HepG2 (cell line): ENCODE results near the gene CGB5. TPM values are rescaled to one million over a fixed set of nuclear protein-coding genes. Genes with fewer than 3 reads are reported as not detected.

ENCODE experiments used
- CHD2 ChIP-seq: IDR thresholded peaks from 2 replicates; pipeline ENCODE4 v1.6.1; 2011; ENCODE audit warnings: low read depth, low read length, improper control_type of control experiment
- EZH2 ChIP-seq: conservative IDR thresholded peaks from 2 replicates; pipeline ENCODE4 v1.6.1; 2012; ENCODE audit warnings: mild to moderate bottlenecking, low read depth, low read length, moderate library complexity
- KLF12 ChIP-seq: sonication (generic); formaldehyde crosslinking; IDR thresholded peaks from 2 replicates; pipeline ENCODE4 v1.4.0; 2020; ENCODE audit warnings: missing genetic modification reagents, borderline replicate concordance
- MTF1 ChIP-seq: sonication (generic); formaldehyde crosslinking; IDR thresholded peaks from 2 replicates; pipeline ENCODE4 v1.5.0; 2020; ENCODE audit warnings: missing genetic modification reagents
- RBM22 ChIP-seq: fragments of 200-400 bp; formaldehyde crosslinking; optimal IDR thresholded peaks from 2 replicates; pipeline ENCODE3; 2017; ENCODE audit warnings: mild to moderate bottlenecking, low read length, moderate library complexity
- SYNCRIP ChIP-seq: fragments of 200-400 bp; formaldehyde crosslinking; IDR thresholded peaks from 2 replicates; pipeline ENCODE4 v1.6.1; 2018; ENCODE audit warnings: mild to moderate bottlenecking, low read depth, low read length; ENCODE audit not compliant: insufficient read depth
- THYN1 ChIP-seq: sonication (generic); formaldehyde crosslinking; IDR thresholded peaks from 2 replicates; pipeline ENCODE4 v1.8.1; 2023; ENCODE audit warnings: low read depth, mild to moderate bottlenecking, moderate library complexity, missing genetic modification reagents, borderline replicate concordance
- ZNF121 ChIP-seq: sonication (generic); formaldehyde crosslinking; IDR thresholded peaks from 2 replicates; pipeline ENCODE4 v1.5.0; 2020; ENCODE audit warnings: mild to moderate bottlenecking, missing genetic modification reagents
- ZNF235 ChIP-seq: sonication (generic); formaldehyde crosslinking; IDR thresholded peaks from 2 replicates; pipeline ENCODE4 v1.8.1; 2023; ENCODE audit warnings: mild to moderate bottlenecking, missing genetic modification reagents, borderline replicate concordance
- ZNF33A ChIP-seq: sonication (generic); formaldehyde crosslinking; IDR thresholded peaks from 2 replicates; pipeline ENCODE4 v1.5.1; 2020; ENCODE audit warnings: missing genetic modification reagents, mild to moderate bottlenecking, moderate library complexity, borderline replicate concordance
- ZNF484 ChIP-seq: sonication (generic); formaldehyde crosslinking; IDR thresholded peaks from 2 replicates; pipeline ENCODE4 v1.5.1; 2020; ENCODE audit warnings: mild to moderate bottlenecking, low read depth, missing genetic modification reagents, borderline replicate concordance
- ZNF549 ChIP-seq: sonication (generic); formaldehyde crosslinking; IDR thresholded peaks from 2 replicates; pipeline ENCODE4 v1.5.0; 2020; ENCODE audit warnings: missing genetic modification reagents
- polyA plus RNA-seq, 8 experiments: library from polyadenylated mRNA; depleted of rRNA in 3 of 8; stranded (reverse) in 7 of 8; unstranded in 1 of 8; fragments of >200 nt; fragmentation: Illumina TruSeq in 4 of 8; extraction: Trizol in 4 of 8; gene quantifications; 2 replicates each; pipeline versions ENCODE4 v1.2.1 to v1.2.3, GENCODE V29; 2011 to 2016; ENCODE audit warnings: low read depth in 4 of 8, missing spikeins in 1 of 8, mixed read lengths in 1 of 8; ENCODE audit not compliant: insufficient read depth in 1 of 8
- total RNA-seq, 5 experiments: library from RNA; depleted of rRNA; stranded (reverse); fragments of >200 nt; fragmentation: Illumina TruSeq; extraction: Trizol; gene quantifications; 2 replicates each; pipeline ENCODE4 v1.2.3, GENCODE V29; 2016; ENCODE audit warnings: low read depth in 1 of 5
- TF ChIP-seq, protein P1 (sequence below): sonication (generic); formaldehyde crosslinking; IDR thresholded peaks from 2 replicates; pipeline ENCODE4 v1.9.0; 2022; ENCODE audit warnings: missing genetic modification reagents, mild to moderate bottlenecking, borderline replicate concordance
- TF ChIP-seq, protein P2 (sequence below): sonication (generic); formaldehyde crosslinking; IDR thresholded peaks from 2 replicates; pipeline ENCODE4 v1.4.0; 2020; ENCODE audit warnings: mild to moderate bottlenecking, missing genetic modification reagents
- TF ChIP-seq, protein P3 (sequence below): sonication (generic); formaldehyde crosslinking; IDR thresholded peaks from 2 replicates; pipeline ENCODE4 v1.5.0; 2020; ENCODE audit warnings: missing genetic modification reagents
- TF ChIP-seq, protein P4 (sequence below): IDR thresholded peaks from 2 replicates; pipeline ENCODE4 v1.6.1; 2016; ENCODE audit warnings: low read depth, control low read depth

CGB5 gene
- total and polyA plus RNA-seq, 2 of the 13 experiments (the other 11 are each of a cell fraction or from before 2014, with no cell fraction given) = not detected

DNA sequence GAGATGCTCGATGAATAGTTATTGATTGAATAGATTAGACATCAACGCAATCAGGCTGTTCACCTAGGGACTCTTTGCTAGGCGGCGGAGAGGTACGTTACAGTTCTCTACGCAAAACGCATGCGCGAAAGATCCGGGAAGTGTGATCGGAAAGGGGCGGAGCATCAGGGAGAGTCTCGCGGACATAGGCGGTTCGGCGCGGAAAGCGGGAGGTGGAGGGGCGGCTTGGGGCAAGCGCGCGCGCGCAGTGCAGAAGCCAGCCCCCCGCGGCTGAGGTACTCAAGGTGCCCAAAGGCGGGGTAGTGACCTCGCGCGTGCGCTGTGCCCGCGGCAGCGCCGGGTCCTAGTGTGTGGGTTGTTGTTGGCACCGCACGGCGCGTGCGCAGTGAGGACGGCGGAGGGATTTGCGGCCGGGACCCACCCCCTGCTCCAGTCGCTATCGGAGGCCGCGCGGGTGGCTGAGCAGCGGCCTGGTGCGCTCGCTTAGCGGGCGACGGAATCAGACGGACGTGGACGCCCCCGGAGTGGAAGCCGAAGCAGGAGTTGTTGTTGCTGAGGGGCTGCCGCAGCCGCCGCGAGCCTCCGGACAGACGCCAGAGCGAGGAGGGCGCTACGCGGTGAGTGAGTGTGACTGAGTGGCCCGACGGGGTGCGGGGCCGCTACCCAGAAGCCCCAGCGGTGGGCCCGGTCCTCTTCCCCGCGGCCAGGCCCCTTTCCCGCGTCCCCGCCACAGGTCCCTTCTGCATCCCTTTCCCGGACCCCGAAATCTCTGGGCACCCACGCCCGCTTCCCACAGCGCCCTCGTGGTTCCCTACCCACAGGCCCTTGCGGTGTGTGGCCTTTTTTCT is 41.6 kb downstream of the CGB5 start, which contains the start of gene SNRNP70 (continued):
- TF ChIP-seq, protein P1, sequence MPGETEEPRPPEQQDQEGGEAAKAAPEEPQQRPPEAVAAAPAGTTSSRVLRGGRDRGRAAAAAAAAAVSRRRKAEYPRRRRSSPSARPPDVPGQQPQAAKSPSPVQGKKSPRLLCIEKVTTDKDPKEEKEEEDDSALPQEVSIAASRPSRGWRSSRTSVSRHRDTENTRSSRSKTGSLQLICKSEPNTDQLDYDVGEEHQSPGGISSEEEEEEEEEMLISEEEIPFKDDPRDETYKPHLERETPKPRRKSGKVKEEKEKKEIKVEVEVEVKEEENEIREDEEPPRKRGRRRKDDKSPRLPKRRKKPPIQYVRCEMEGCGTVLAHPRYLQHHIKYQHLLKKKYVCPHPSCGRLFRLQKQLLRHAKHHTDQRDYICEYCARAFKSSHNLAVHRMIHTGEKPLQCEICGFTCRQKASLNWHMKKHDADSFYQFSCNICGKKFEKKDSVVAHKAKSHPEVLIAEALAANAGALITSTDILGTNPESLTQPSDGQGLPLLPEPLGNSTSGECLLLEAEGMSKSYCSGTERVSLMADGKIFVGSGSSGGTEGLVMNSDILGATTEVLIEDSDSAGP (CRISPR knock-in tag) = peak; percentile 94
- TF ChIP-seq THYN1 (CRISPR knock-in tag) = no peak
- TF ChIP-seq RBM22 = no peak
- TF ChIP-seq CHD2 = peak; percentile 92
- TF ChIP-seq, protein P2, sequence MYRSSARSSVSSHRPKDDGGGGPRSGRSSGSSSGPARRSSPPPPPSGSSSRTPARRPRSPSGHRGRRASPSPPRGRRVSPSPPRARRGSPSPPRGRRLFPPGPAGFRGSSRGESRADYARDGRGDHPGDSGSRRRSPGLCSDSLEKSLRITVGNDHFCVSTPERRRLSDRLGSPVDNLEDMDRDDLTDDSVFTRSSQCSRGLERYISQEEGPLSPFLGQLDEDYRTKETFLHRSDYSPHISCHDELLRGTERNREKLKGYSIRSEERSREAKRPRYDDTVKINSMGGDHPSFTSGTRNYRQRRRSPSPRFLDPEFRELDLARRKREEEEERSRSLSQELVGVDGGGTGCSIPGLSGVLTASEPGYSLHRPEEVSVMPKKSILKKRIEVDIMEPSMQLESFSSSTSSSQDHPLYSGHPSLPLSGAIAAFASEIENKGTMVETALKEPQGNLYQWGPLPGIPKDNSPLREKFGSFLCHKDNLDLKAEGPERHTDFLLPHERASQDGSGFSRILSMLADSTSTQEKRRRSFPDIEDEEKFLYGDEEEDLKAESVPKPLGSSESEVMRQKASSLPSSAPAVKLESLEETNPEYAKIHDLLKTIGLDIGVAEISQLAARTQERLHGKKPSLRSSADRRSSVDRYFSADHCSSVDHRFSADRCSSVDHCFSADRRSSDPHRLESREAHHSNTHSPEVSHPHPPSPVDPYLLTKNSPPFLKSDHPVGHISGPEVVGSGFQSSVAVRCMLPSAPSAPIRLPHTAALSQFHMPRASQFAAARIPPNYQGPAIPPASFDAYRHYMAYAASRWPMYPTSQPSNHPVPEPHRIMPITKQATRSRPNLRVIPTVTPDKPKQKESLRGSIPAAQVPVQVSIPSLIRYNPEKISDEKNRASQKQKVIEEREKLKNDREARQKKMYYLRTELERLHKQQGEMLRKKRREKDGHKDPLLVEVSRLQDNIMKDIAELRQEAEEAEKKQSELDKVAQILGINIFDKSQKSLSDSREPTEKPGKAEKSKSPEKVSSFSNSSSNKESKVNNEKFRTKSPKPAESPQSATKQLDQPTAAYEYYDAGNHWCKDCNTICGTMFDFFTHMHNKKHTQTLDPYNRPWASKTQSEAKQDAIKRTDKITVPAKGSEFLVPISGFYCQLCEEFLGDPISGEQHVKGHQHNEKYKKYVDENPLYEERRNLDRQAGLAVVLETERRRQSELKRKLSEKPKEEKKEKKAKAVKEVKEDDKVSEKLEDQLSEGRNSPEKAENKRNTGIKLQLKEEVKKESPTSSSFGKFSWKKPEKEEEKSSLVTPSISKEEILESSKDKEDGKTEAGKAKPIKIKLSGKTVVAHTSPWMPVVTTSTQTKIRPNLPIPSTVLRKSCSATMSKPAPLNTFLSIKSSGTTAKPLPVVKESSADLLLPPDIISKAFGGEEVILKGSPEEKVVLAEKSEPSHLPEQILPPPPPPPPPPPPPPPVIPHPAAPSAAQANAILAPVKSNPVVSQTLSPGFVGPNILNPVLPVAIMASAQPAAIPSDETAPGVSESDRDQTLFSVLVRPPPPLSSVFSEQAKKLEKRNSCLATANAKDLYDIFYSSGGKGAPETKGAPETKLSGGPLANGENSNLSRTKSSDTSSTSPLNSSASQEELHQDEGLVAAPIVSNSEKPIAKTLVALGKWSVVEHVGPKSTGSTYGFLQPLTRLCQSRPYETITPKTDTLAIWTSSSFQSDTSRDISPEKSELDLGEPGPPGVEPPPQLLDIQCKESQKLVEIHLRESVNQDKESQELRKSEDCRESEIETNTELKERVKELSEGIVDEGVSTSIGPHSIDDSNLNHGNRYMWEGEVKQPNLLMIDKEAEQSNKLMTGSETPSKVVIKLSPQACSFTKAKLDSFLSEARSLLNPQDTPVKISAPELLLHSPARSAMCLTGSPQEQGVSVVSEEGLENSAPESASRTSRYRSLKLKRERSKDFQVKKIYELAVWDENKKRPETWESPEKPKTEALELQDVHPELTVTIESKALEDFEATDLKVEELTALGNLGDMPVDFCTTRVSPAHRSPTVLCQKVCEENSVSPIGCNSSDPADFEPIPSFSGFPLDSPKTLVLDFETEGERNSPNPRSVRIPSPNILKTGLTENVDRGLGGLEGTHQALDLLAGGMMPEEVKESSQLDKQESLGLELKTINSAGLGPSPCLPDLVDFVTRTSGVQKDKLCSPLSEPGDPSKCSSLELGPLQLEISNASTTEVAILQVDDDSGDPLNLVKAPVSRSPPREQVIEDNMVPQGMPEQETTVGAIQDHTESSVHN (CRISPR knock-in tag) = no peak
- TF ChIP-seq, protein P3, sequence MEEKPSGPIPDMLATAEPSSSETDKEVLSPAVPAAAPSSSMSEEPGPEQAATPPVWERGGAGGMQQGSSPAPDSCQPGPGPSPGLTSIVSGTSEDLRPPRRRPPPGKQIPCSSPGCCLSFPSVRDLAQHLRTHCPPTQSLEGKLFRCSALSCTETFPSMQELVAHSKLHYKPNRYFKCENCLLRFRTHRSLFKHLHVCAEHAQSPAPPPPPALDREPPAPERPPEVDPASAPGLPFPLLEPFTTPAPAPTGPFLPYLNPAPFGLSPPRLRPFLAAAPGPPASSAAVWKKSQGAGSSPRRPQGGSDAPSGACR = peak; percentile 83
- TF ChIP-seq, protein P4, sequence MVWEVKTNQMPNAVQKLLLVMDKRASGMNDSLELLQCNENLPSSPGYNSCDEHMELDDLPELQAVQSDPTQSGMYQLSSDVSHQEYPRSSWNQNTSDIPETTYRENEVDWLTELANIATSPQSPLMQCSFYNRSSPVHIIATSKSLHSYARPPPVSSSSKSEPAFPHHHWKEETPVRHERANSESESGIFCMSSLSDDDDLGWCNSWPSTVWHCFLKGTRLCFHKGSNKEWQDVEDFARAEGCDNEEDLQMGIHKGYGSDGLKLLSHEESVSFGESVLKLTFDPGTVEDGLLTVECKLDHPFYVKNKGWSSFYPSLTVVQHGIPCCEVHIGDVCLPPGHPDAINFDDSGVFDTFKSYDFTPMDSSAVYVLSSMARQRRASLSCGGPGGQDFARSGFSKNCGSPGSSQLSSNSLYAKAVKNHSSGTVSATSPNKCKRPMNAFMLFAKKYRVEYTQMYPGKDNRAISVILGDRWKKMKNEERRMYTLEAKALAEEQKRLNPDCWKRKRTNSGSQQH (CRISPR knock-in tag) = peak; percentile 47; the same call in 1 of the 2 replicates
- TF ChIP-seq SYNCRIP = no peak
- TF ChIP-seq ZNF549 (CRISPR knock-in tag) = peak; percentile 46; the same call in 1 of the 2 replicates
- TF ChIP-seq EZH2 = no peak
- TF ChIP-seq ZNF121 = peak; percentile 25; the same call in 1 of the 2 replicates
- TF ChIP-seq MTF1 (CRISPR knock-in tag) = no peak; the same call in 1 of the 2 replicates
- 0 out of 2 replicates have a peak, but pooled peaks have one; percentile 75 for TF ChIP-seq ZNF235 (CRISPR knock-in tag)
- no peak for TF ChIP-seq ZNF484 (CRISPR knock-in tag)
- TF ChIP-seq ZNF33A (CRISPR knock-in tag) = no peak
- peak; percentile 73 for TF ChIP-seq KLF12 (CRISPR knock-in tag)
